ENCODE results near the gene SLIT3. TPM values are rescaled to one million over a fixed set of nuclear protein-coding genes. Genes with fewer than 3 reads are reported as not detected.
A peak's percentile ranks its signal among the peaks of the same experiment; 100 is the strongest.

SLIT3 gene
- total RNA-seq, 1 experiment from 2014 or later, result 0.92 TPM

DNA sequence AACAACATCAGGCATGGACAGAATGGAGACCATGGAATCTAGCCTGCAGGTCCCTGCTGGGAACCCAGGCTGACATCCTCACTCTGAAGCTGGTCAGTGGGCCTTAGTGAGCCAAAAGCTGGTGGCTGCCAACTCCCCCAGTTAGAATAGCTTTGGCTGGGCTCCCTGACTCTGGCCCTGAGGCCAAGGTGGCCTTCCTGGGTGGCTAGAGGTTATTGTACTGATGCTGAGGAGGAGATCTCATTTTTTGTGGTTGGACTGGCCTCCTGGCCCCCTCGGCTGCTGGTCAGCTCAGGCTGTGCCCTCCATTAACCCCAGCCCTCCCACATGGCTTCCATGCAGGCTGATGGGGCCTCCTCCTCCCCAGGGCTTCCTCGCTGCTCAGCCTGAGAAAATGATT, 620.5 kb downstream of the SLIT3 start:
- no peaks in the 10 kb centered on the region; the same call in 1 of the 2 replicates for H3K4me1 ChIP-seq (ENCODE audit: insufficient read depth, low read length)
- no peak overlapping the region for H2AK5ac ChIP-seq (ENCODE audit: insufficient read length, low read length)
- H3K4me3 Mint-ChIP-seq, result no peak overlapping the region
- no peak overlapping the region for H4K8ac ChIP-seq (replicated peaks; ENCODE audit: insufficient read length, low read depth, low read length)
- H2AFZ ChIP-seq (ENCODE audit: low read length), result no peak overlapping the region
- H3K79me2 ChIP-seq (ENCODE audit: insufficient read depth, low read length), result no peaks in the 10 kb centered on the region
- H3K27ac Mint-ChIP-seq, result no peak overlapping the region
- no peaks in the 10 kb centered on the region for H3K27me3 ChIP-seq (ENCODE audit: insufficient read depth, low read length)
- no peak overlapping the region for H2BK5ac ChIP-seq (ENCODE audit: insufficient read length, low read length)
- H3K27me3 Mint-ChIP-seq (ENCODE audit: low read depth), result peaks cover 5% of the 10 kb centered on the region
- H3K23me2 ChIP-seq (ENCODE audit: insufficient read length, low read depth, low read length, poor library complexity, severe bottlenecking), result peaks cover 4% of the 10 kb centered on the region
- no peaks in the 10 kb centered on the region for H3K9me3 ChIP-seq (ENCODE audit: control insufficient read depth, low read depth, low read length)
- no peak overlapping the region for H4K5ac ChIP-seq (ENCODE audit: insufficient read length, low read depth, low read length)
- no peaks in the 10 kb centered on the region for H4K20me1 ChIP-seq (ENCODE audit: control insufficient read depth, insufficient read depth, insufficient read length)
- no peak overlapping the region for H3T11ph ChIP-seq (ENCODE audit: low read length)
- H2BK12ac ChIP-seq (ENCODE audit: insufficient read length, low read depth, low read length), result no peak overlapping the region
- H3K14ac ChIP-seq (ENCODE audit: insufficient read depth, low read length), result no peak overlapping the region; the same call in 1 of the 2 replicates
- WGBS (ENCODE audit: extremely low coverage, insufficient read length, low lambda C conversion rate), result no CpG with 5 or more reads among the region's 2 CpGs
- no peak overlapping the region for H3K56ac ChIP-seq (ENCODE audit: insufficient read length, low read depth, low read length)
- H3K79me1 ChIP-seq (ENCODE audit: insufficient read depth, low read depth, low read length, poor library complexity, severe bottlenecking), result no peaks in the 10 kb centered on the region
- H2BK15ac ChIP-seq (ENCODE audit: low read depth, low read length), result no peak overlapping the region
- 0 out of 4 replicates have a peak, but pooled peaks cover 2 to 3% of the 10 kb centered on the region in 2 experiments for H3K4me1 Mint-ChIP-seq
- no peak overlapping the region for H3K4ac ChIP-seq (ENCODE audit: low read depth, low read length)
- no peak overlapping the region for H2BK120ac ChIP-seq (ENCODE audit: low read depth, low read length, poor library complexity, severe bottlenecking)
- H3K9me3 Mint-ChIP-seq, result no peaks in the 10 kb centered on the region
- no peak overlapping the region for H3K4me2 ChIP-seq (ENCODE audit: insufficient read depth, insufficient read length, low read length)
- DNase-seq, result no peak
- H3K23ac ChIP-seq (ENCODE audit: insufficient read length, low read depth, low read length), result no peak overlapping the region
- peak overlapping the region; percentile 15 for H2BK20ac ChIP-seq (ENCODE audit: low read depth, low read length, poor library complexity, severe bottlenecking)
- no peak overlapping the region for H3K9ac ChIP-seq (ENCODE audit: extremely low read depth, insufficient read length, low read length)
- no peak overlapping the region for H3K27ac ChIP-seq (ENCODE audit: insufficient read length, low read depth, low read length)
- no peaks in the 10 kb centered on the region for H3K36me3 Mint-ChIP-seq (ENCODE audit: insufficient read depth in 1 of 3, low read depth in 3 of 3)
- no peak overlapping the region for H3K18ac ChIP-seq (ENCODE audit: insufficient read length, low read depth, low read length)
- TF ChIP-seq, protein P1, sequence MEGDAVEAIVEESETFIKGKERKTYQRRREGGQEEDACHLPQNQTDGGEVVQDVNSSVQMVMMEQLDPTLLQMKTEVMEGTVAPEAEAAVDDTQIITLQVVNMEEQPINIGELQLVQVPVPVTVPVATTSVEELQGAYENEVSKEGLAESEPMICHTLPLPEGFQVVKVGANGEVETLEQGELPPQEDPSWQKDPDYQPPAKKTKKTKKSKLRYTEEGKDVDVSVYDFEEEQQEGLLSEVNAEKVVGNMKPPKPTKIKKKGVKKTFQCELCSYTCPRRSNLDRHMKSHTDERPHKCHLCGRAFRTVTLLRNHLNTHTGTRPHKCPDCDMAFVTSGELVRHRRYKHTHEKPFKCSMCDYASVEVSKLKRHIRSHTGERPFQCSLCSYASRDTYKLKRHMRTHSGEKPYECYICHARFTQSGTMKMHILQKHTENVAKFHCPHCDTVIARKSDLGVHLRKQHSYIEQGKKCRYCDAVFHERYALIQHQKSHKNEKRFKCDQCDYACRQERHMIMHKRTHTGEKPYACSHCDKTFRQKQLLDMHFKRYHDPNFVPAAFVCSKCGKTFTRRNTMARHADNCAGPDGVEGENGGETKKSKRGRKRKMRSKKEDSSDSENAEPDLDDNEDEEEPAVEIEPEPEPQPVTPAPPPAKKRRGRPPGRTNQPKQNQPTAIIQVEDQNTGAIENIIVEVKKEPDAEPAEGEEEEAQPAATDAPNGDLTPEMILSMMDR (conservative IDR thresholded peaks at IDR 0.05), result no peak
- no peak overlapping the region for H4K91ac ChIP-seq (ENCODE audit: insufficient read length, low read depth, low read length)
